ENCODE data around the gene PCP2. TPM values are rescaled to one million over a fixed set of nuclear protein-coding genes. Genes with fewer than 3 reads are reported as not detected.

Gene PCP2
- total and polyA plus RNA-seq, 2 of the 13 experiments (the other 11 are each of a cell fraction or from before 2014, with no cell fraction given), result 0.62 TPM; not detected in 1

- TF ChIP-seq PRDM15 (CRISPR knock-in tag; IDR thresholded peaks at IDR 0.05) (no peak), SNAI1 (CRISPR knock-in tag; IDR thresholded peaks at IDR 0.05; ENCODE audit: borderline replicate concordance) (no peak), NONO (IDR thresholded peaks at IDR 0.05) (no peak), NONO (CRISPR knock-in tag; conservative IDR thresholded peaks at IDR 0.05) (peak; percentile 73; the same call in 1 of the 2 replicates), ZFYVE20 (CRISPR knock-in tag; IDR thresholded peaks at IDR 0.05; ENCODE audit: borderline replicate concordance, low read depth) (peak; percentile 74; the same call in 1 of the 2 replicates), MAFF (IDR thresholded peaks at IDR 0.05; ENCODE audit: low read depth, low read length) (no peak), ZNF414 (CRISPR knock-in tag; IDR thresholded peaks at IDR 0.05) (no peak), ZNF142 (CRISPR knock-in tag; IDR thresholded peaks at IDR 0.05) (peak; percentile 55; the same call in 1 of the 2 replicates), KAT8 (CRISPR knock-in tag; IDR thresholded peaks at IDR 0.05) (peak; percentile 40; the same call in 1 of the 2 replicates), THYN1 (CRISPR knock-in tag; IDR thresholded peaks at IDR 0.05; ENCODE audit: borderline replicate concordance, low read depth) (no peak), SP2 (CRISPR knock-in tag; IDR thresholded peaks at IDR 0.05) (no peak; the same call in 1 of the 2 replicates), TEAD2 (CRISPR knock-in tag; IDR thresholded peaks at IDR 0.05) (no peak), ZNF17 (CRISPR knock-in tag; IDR thresholded peaks at IDR 0.05) (no peak), CEBPZ (IDR thresholded peaks at IDR 0.05; ENCODE audit: low read length) (no peak), NFRKB (IDR thresholded peaks at IDR 0.05) (no peak), ZNF550 (CRISPR knock-in tag; IDR thresholded peaks at IDR 0.05; ENCODE audit: borderline replicate concordance) (no peak)
Measured at GRCh38 chr19:7636691-7637373, 3.3 kb upstream of the PCP2 start, which contains the start of gene STXBP2 (continued).
